Parathyroid adenoma (tissue), 2 donors: ENCODE data around the gene CRIM1.

Source experiments
- H2AFZ ChIP-seq: fragments of 300-600 bp; sonication (generic); one replicate; pipeline ENCODE4 v1.7.0; 2017; ENCODE audit warnings: antibody characterized with exemption, mild to moderate bottlenecking
- H3K27ac ChIP-seq: fragments of 300-600 bp; sonication (generic); one replicate; pipeline ENCODE4 v1.7.0; 2017
- H3K27me3 ChIP-seq: fragments of 300-600 bp; sonication (generic); one replicate; pipeline ENCODE4 v1.7.0; 2017; ENCODE audit warnings: low read length; ENCODE audit not compliant: control insufficient read depth, insufficient read depth
- H3K36me3 ChIP-seq: fragments of 300-600 bp; sonication (generic); one replicate; pipeline ENCODE4 v1.7.0; 2017; ENCODE audit warnings: low read length; ENCODE audit not compliant: control insufficient read depth, insufficient read depth
- H3K4me1 ChIP-seq: fragments of 300-600 bp; sonication (generic); one replicate; pipeline ENCODE4 v1.7.0; 2017; ENCODE audit warnings: control low read depth
- H3K4me2 ChIP-seq: fragments of 300-600 bp; sonication (generic); one replicate; pipeline ENCODE4 v1.7.0; 2017; ENCODE audit warnings: low read length
- H3K4me3 ChIP-seq: fragments of 300-600 bp; sonication (generic); one replicate; pipeline ENCODE4 v1.7.0; 2017; ENCODE audit warnings: low read depth, low read length
- H3K79me2 ChIP-seq: fragments of 300-600 bp; sonication (generic); one replicate; pipeline ENCODE4 v1.7.0; 2017; ENCODE audit warnings: control low read depth
- H3K9ac ChIP-seq: fragments of 300-600 bp; sonication (generic); one replicate; pipeline ENCODE4 v1.7.0; 2017; ENCODE audit warnings: mild to moderate bottlenecking
- H3K9me3 ChIP-seq: fragments of 300-600 bp; sonication (generic); one replicate; pipeline ENCODE4 v1.7.0; 2017; ENCODE audit warnings: low read length; ENCODE audit not compliant: control insufficient read depth
- CTCF ChIP-seq: fragments of 300-600 bp; sonication (generic); IDR thresholded peaks from one replicate; pipeline ENCODE4 v1.7.0; 2017; ENCODE audit warnings: antibody characterized with exemption, mild to moderate bottlenecking
- donor health status: primary hyperparathyroidism.

CRIM1 gene

GRCh38 chr2:36565712-36566111 is 210.1 kb downstream of the CRIM1 start:
- no peaks in the 10 kb centered on the region for H3K9me3 ChIP-seq
- H3K4me2 ChIP-seq = no peak overlapping the region
- no peak overlapping the region for H3K4me3 ChIP-seq
- H3K27me3 ChIP-seq = no peaks in the 10 kb centered on the region
- no peak overlapping the region for H2AFZ ChIP-seq
- no peaks in the 10 kb centered on the region for H3K79me2 ChIP-seq
- H3K4me1 ChIP-seq = no peaks in the 10 kb centered on the region
- H3K9ac ChIP-seq = no peak overlapping the region
- H3K27ac ChIP-seq = no peak overlapping the region
- no peak for TF ChIP-seq CTCF
- no peaks in the 10 kb centered on the region for H3K36me3 ChIP-seq

GRCh38 chr2:36566887-36567286 is 211.3 kb downstream of the CRIM1 start:
- Histone ChIP-seq H3K4me3 (no peak overlapping the region), H3K79me2 (no peaks in the 10 kb centered on the region), H2AFZ (no peak overlapping the region), H3K4me1 (no peaks in the 10 kb centered on the region), H3K9ac (no peak overlapping the region), H3K4me2 (no peak overlapping the region), H3K36me3 (no peaks in the 10 kb centered on the region), H3K9me3 (no peaks in the 10 kb centered on the region), H3K27ac (no peak overlapping the region), H3K27me3 (no peaks in the 10 kb centered on the region)
- TF ChIP-seq CTCF = no peak

DNA sequence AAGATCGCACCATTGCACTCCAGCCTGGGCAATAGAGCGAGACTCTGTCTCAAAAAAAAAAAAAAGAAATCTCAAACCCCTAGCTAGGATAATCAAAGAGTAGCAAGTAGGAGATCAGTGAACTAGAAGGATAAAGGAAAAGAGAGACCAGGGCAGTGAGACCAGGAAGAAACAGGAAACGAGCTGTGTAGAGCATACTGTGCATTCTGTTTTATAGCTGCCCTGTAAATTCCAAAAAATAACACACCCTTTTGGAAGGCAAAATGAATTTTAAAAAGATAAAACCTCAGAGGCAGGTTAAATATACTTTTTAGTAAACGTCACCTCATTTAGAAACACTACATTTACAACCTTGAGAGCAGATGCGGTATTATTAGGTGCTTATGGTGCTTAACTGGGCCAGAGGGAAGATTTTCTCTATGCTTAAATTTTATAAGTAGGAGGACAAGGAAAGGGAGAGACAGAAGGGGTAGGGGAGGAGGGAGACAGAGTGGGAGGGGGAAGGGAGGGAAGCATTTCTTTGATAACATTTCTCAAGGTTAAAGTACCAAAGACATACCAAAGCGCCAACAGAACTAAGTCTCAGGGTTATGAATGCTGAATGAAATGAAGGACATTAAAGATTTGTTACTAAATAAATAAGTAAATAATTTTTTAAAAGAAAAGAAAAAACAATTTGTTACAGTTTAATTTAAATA is 212.3 kb downstream of the CRIM1 start:
- no peaks in the 10 kb centered on the region for H3K36me3 ChIP-seq
- H2AFZ ChIP-seq = no peak overlapping the region
- H3K27me3 ChIP-seq = no peaks in the 10 kb centered on the region
- H3K4me1 ChIP-seq = no peaks in the 10 kb centered on the region
- no peak overlapping the region for H3K4me3 ChIP-seq
- no peak overlapping the region for H3K4me2 ChIP-seq
- H3K27ac ChIP-seq = no peak overlapping the region
- H3K79me2 ChIP-seq = no peaks in the 10 kb centered on the region
- no peaks in the 10 kb centered on the region for H3K9me3 ChIP-seq
- no peak for TF ChIP-seq CTCF
- no peak overlapping the region for H3K9ac ChIP-seq

DNA sequence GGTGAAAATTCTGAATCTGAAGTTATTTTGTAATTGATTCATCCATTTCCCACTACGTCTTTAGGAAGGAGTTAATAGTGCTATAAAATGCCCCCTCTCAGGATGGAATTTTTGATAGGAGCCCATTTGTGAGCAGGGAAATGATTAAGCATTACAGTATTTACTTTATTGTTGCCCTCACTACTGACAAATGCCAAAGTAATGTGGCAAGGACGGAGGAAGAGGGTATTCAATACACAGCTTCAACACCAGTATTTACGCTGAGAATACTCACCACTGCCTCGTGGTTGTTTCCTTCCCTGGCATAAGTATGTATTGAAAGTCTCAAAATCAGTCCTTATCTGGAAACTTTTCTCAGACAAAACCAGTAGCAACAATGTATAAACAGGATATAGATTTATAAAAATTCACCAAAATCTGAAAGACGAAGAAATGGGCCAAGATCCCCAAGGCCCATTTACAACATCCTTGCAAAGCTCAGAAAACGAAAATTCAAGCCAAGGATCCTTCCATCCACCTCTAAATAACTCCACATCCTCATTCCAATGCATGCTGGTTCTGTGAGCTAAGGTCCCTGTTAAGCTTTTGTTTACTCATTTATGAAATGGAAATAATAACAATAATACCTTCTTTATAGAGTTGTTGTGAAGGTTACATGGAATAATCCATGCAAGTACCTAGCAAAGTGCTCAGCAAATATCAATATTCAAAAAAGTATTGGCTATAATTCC is 213.1 kb downstream of the CRIM1 start:
- Histone ChIP-seq H3K79me2 (no peaks in the 10 kb centered on the region), H3K4me2 (no peak overlapping the region), H3K27me3 (no peaks in the 10 kb centered on the region), H3K4me1 (no peaks in the 10 kb centered on the region), H2AFZ (no peak overlapping the region), H3K9ac (no peak overlapping the region), H3K36me3 (no peaks in the 10 kb centered on the region), H3K4me3 (no peak overlapping the region), H3K9me3 (no peaks in the 10 kb centered on the region), H3K27ac (no peak overlapping the region)
- no peak for TF ChIP-seq CTCF
